ENCODE data around the gene TSHZ3.

The TSHZ3 gene

GRCh38 chr19:31282346-31282745 lies 66.9 kb downstream of the TSHZ3 start:
- no peak for DNase-seq

- no peak for DNase-seq
Measured at GRCh38 chr19:31280287-31281006, 68.8 kb downstream of the TSHZ3 start.

- no peak for DNase-seq
Measured at GRCh38 chr19:31279436-31279765, 69.8 kb downstream of the TSHZ3 start.

GRCh38 chr19:31278555-31279435 lies 70.4 kb downstream of the TSHZ3 start:
- DNase-seq = no peak

GRCh38 chr19:31277516-31277915 lies 71.7 kb downstream of the TSHZ3 start:
- no peak for DNase-seq

GRCh38 chr19:31276831-31277230 lies 72.4 kb downstream of the TSHZ3 start:
- no peak for DNase-seq

GRCh38 chr19:31275068-31275334 lies 74.2 kb downstream of the TSHZ3 start:
- no peak for DNase-seq

GRCh38 chr19:31274251-31275067 lies 74.8 kb downstream of the TSHZ3 start:
- no peak for DNase-seq

- DNase-seq = no peak
Measured at GRCh38 chr19:31272583-31273106, 76.6 kb downstream of the TSHZ3 start.

GRCh38 chr19:31271306-31271911 lies 77.8 kb downstream of the TSHZ3 start:
- DNase-seq = no peak

GRCh38 chr19:31270897-31271296 lies 78.3 kb downstream of the TSHZ3 start:
- no peak for DNase-seq

- DNase-seq = no peak
Measured at GRCh38 chr19:31269425-31270127, 79.7 kb downstream of the TSHZ3 start.

GRCh38 chr19:31268751-31269383 lies 80.4 kb downstream of the TSHZ3 start:
- DNase-seq = no peak

- no peak for DNase-seq
Measured at GRCh38 chr19:31266731-31267130, 82.5 kb downstream of the TSHZ3 start.

- DNase-seq = no peak
Measured at GRCh38 chr19:31266196-31266595, 83.0 kb downstream of the TSHZ3 start.

GRCh38 chr19:31264041-31264778 lies 85.0 kb downstream of the TSHZ3 start:
- DNase-seq = no peak

- DNase-seq = no peak
Measured at GRCh38 chr19:31263328-31263727, 85.9 kb downstream of the TSHZ3 start.

GRCh38 chr19:31262725-31263191 lies 86.5 kb downstream of the TSHZ3 start:
- DNase-seq = no peak

- no peak for DNase-seq
Measured at GRCh38 chr19:31261603-31262212, 87.5 kb downstream of the TSHZ3 start.

- no peak for DNase-seq
Measured at GRCh38 chr19:31261019-31261602, 88.1 kb downstream of the TSHZ3 start.
